D341Med (cell line): ENCODE data around the gene ZFHX3.
"Not testable (repeated sequence)": the region's sequence is repeated elsewhere in the genome, so short reads cannot be mapped to it uniquely, and the experiment has no call there.

ENCODE experiments used
- DNase-seq: peaks from one replicate; pipeline ENCODE4 v3.0.0; 2012; ENCODE audit warnings: low spot score

Gene ZFHX3

GRCh38 chr16:73021866-73022495 lies 25.9 kb downstream of the ZFHX3 start:
- no peak for DNase-seq

- DNase-seq: no peak
These were observed 27.5 kb downstream of the ZFHX3 start for GRCh38 chr16:73020409-73020884.

- no peak for DNase-seq
These were observed 28.2 kb downstream of the ZFHX3 start for GRCh38 chr16:73019457-73020362.

- no peak for DNase-seq
These were observed 29.0 kb downstream of the ZFHX3 start for GRCh38 chr16:73018821-73019456.

GRCh38 chr16:73017321-73017720 lies 30.6 kb downstream of the ZFHX3 start:
- DNase-seq: no peak

- no peak for DNase-seq
These were observed 31.5 kb downstream of the ZFHX3 start for GRCh38 chr16:73016488-73016830.

GRCh38 chr16:73015612-73016487 lies 32.1 kb downstream of the ZFHX3 start:
- no peak for DNase-seq

GRCh38 chr16:73014768-73015167 lies 33.2 kb downstream of the ZFHX3 start:
- DNase-seq: no peak

GRCh38 chr16:73013974-73014373 lies 34.0 kb downstream of the ZFHX3 start:
- DNase-seq: no peak

GRCh38 chr16:73012341-73012740 lies 35.6 kb downstream of the ZFHX3 start:
- no peak for DNase-seq

GRCh38 chr16:73011926-73012325 lies 36.0 kb downstream of the ZFHX3 start:
- DNase-seq: no peak

- no peak for DNase-seq
These were observed 37.7 kb downstream of the ZFHX3 start for GRCh38 chr16:73010150-73010676.

- DNase-seq: not testable (repeated sequence)
These were observed 38.2 kb downstream of the ZFHX3 start for GRCh38 chr16:73009710-73010109.

- no peak for DNase-seq
These were observed 41.9 kb downstream of the ZFHX3 start for GRCh38 chr16:73006026-73006425.

- DNase-seq: no peak
These were observed 45.1 kb downstream of the ZFHX3 start for GRCh38 chr16:73002866-73003265.

- DNase-seq: no peak
These were observed 46.9 kb downstream of the ZFHX3 start for GRCh38 chr16:73000907-73001521.

- DNase-seq: no peak
These were observed 47.7 kb downstream of the ZFHX3 start for GRCh38 chr16:73000020-73000906.

- DNase-seq: no peak
These were observed 48.3 kb downstream of the ZFHX3 start for GRCh38 chr16:72999541-73000019.

GRCh38 chr16:72997141-72997542 lies 50.8 kb downstream of the ZFHX3 start:
- DNase-seq: no peak
